Fibroblast of the aortic adventitia (primary cell): ENCODE measurements around the gene CCZ1. TPM values are rescaled to one million over a fixed set of nuclear protein-coding genes. Genes with fewer than 3 reads are reported as not detected.
"Not testable (repeated sequence)": the region's sequence is repeated elsewhere in the genome, so short reads cannot be mapped to it uniquely, and the experiment has no call there.

ENCODE experiments used
- DNase-seq: peaks from one replicate; pipeline ENCODE4 v3.0.0-alpha.2; 2010; ENCODE audit warnings: low read depth
- H3K4me3 ChIP-seq: 2 replicates; pipeline ENCODE4 v1.5.1; 2011; ENCODE audit warnings: low read depth, mild to moderate bottlenecking, control low read depth, low read length, moderate library complexity
- CTCF ChIP-seq: IDR thresholded peaks from 2 replicates; pipeline ENCODE4 v1.5.1; 2011; ENCODE audit warnings: mild to moderate bottlenecking, low read length, control low read depth, inconsistent platforms; ENCODE audit not compliant: insufficient read depth
- total RNA-seq: library from RNA; depleted of rRNA; stranded (reverse); fragments of >200 nt; gene quantifications from 2 replicates; pipeline ENCODE4 v1.2.3, GENCODE V29; 2012; ENCODE audit warnings: low replicate concordance

CCZ1 gene
- total RNA-seq, 1 donor = 67.5 TPM

- no peak for TF ChIP-seq CTCF
- H3K4me3 ChIP-seq = no peak overlapping the region
- no peak for DNase-seq
These were observed 28.8 kb upstream of the CCZ1 start for GRCh38 chr7:5869691-5870090.

- no peak overlapping the region for H3K4me3 ChIP-seq
- no peak for TF ChIP-seq CTCF
- DNase-seq = no peak
These were observed 28.2 kb upstream of the CCZ1 start for GRCh38 chr7:5870311-5870710.

GRCh38 chr7:5872326-5872725, 26.2 kb upstream of the CCZ1 start:
- no peak for TF ChIP-seq CTCF
- no peak for DNase-seq

GRCh38 chr7:5879591-5879990, 18.9 kb upstream of the CCZ1 start:
- DNase-seq, H3K4me3 ChIP-seq: not testable (repeated sequence)

More at GRCh38 chr7:5872326-5872725, 26.2 kb upstream of the CCZ1 start:
- no peak overlapping the region for H3K4me3 ChIP-seq

GRCh38 chr7:5880106-5880505, 18.4 kb upstream of the CCZ1 start:
- H3K4me3 ChIP-seq, DNase-seq: not testable (repeated sequence)

- not testable (repeated sequence) for DNase-seq, H3K4me3 ChIP-seq
These were observed 14.1 kb upstream of the CCZ1 start for GRCh38 chr7:5884431-5884830.

GRCh38 chr7:5888021-5888420, 10.5 kb upstream of the CCZ1 start:
- DNase-seq = not testable (repeated sequence)

GRCh38 chr7:5890244-5890643, 8.3 kb upstream of the CCZ1 start:
- H3K4me3 ChIP-seq, DNase-seq: not testable (repeated sequence)

More at GRCh38 chr7:5888021-5888420, 10.5 kb upstream of the CCZ1 start:
- H3K4me3 ChIP-seq = not testable (repeated sequence)

- DNase-seq = no peak
These were observed 6.0 kb upstream of the CCZ1 start for GRCh38 chr7:5892498-5892897.

GRCh38 chr7:5897369-5897919, 1.1 kb upstream of the CCZ1 start:
- not testable (repeated sequence) for DNase-seq, H3K4me3 ChIP-seq

More at GRCh38 chr7:5892498-5892897, 6.0 kb upstream of the CCZ1 start:
- TF ChIP-seq CTCF = no peak
- no peak overlapping the region for H3K4me3 ChIP-seq

GRCh38 chr7:5903002-5903401, 4.5 kb downstream of the CCZ1 start:
- DNase-seq, H3K4me3 ChIP-seq: not testable (repeated sequence)

- DNase-seq, H3K4me3 ChIP-seq: not testable (repeated sequence)
These were observed 6.2 kb downstream of the CCZ1 start for GRCh38 chr7:5904726-5905125.

GRCh38 chr7:5908835-5909234, 10.3 kb downstream of the CCZ1 start:
- H3K4me3 ChIP-seq, DNase-seq: not testable (repeated sequence)

- H3K4me3 ChIP-seq, DNase-seq: not testable (repeated sequence)
These were observed 18.0 kb downstream of the CCZ1 start for GRCh38 chr7:5916529-5916928.

GRCh38 chr7:5924180-5924579, 25.6 kb downstream of the CCZ1 start:
- not testable (repeated sequence) for H3K4me3 ChIP-seq, DNase-seq
